ENCODE results near the gene PIP4K2C.

GRCh38 chr12:57641699-57642442 lies 50.9 kb downstream of the PIP4K2C start:
- TF ChIP-seq CTCF (IDR thresholded peaks at IDR 0.05) (no peak), POLR2AphosphoS5 (IDR thresholded peaks at IDR 0.05) (no peak), EP300 (IDR thresholded peaks at IDR 0.05; ENCODE audit: low read depth) (no peak), POLR2A (IDR thresholded peaks at IDR 0.05) (no peak)
